GM18909 (cell line): ENCODE measurements around the gene UQCR11.
A peak's percentile ranks its signal among the peaks of the same experiment; 100 is the strongest.
"Not testable (repeated sequence)": the region's sequence is repeated elsewhere in the genome, so short reads cannot be mapped to it uniquely, and the experiment has no call there.

ENCODE experiments used
- ATAC-seq: cut with Tn5 transposase; IDR thresholded peaks from one replicate; pipeline ENCODE4 v1.9.1; 2021; ENCODE audit warnings: mild to moderate bottlenecking; ENCODE audit not compliant: unreplicated experiment, poor library complexity

UQCR11 gene

GRCh38 chr19:1605236-1606137 is at the start of gene UQCR11:
TSS of gene UQCR11 (minus strand) at chr19:1605462. CDS start at chr19:1605409, 53 bp downstream.
- peak; percentile 89 for ATAC-seq

GRCh38 chr19:1654178-1654792 is 49.0 kb upstream of the UQCR11 start:
- no peak for ATAC-seq

- no peak for ATAC-seq
These were observed 48.0 kb upstream of the UQCR11 start for GRCh38 chr19:1653300-1653628.

- peak; percentile 71 for ATAC-seq
These were observed 47.4 kb upstream of the UQCR11 start, which contains the start of gene TCF3 for GRCh38 chr19:1652471-1653299. TSS of gene TCF3 (minus strand) at chr19:1652615. CDS start at chr19:1650248, 2,367 bp downstream.

- ATAC-seq, result peak; percentile 1
These were observed 46.5 kb upstream of the UQCR11 start for GRCh38 chr19:1651568-1652291.

- ATAC-seq, result no peak
These were observed 45.6 kb upstream of the UQCR11 start for GRCh38 chr19:1650650-1651567.

GRCh38 chr19:1649706-1650649 is 44.7 kb upstream of the UQCR11 start:
- ATAC-seq, result no peak

GRCh38 chr19:1648920-1649541 is 43.8 kb upstream of the UQCR11 start:
- peak; percentile 4 for ATAC-seq

- ATAC-seq, result peak; percentile 29
These were observed 43.2 kb upstream of the UQCR11 start for GRCh38 chr19:1648459-1648849.

- ATAC-seq, result no peak
These were observed 42.5 kb upstream of the UQCR11 start for GRCh38 chr19:1647501-1648458.

GRCh38 chr19:1646659-1647453 is 41.6 kb upstream of the UQCR11 start:
- no peak for ATAC-seq

- ATAC-seq, result no peak
These were observed 40.9 kb upstream of the UQCR11 start for GRCh38 chr19:1646149-1646548.

GRCh38 chr19:1645299-1645698 is 40.0 kb upstream of the UQCR11 start:
- ATAC-seq, result no peak

GRCh38 chr19:1644070-1644469 is 38.8 kb upstream of the UQCR11 start:
- ATAC-seq, result no peak

GRCh38 chr19:1640893-1641448 is 35.7 kb upstream of the UQCR11 start:
- not testable (repeated sequence) for ATAC-seq
